ENCODE measurements around the gene GCNA.

DNA sequence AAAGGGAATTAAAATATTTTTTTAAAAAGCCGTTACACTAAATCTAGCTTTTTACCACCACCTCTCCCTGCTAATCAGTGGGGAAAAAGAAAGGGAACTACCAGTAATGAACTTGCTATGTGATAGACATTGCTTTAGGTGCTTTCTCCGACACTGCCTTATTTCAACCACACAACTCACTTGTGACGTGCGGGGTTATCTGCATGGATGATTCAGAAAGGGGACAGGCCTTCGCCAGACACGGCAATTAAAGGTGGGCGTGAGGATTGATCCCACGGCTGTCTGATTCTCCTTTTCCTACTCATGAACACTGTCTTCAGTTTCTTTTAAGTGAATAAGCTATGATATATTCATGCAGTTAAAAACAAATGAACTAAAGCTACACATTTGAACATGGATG lies 41.0 kb downstream of the GCNA start:
- TF ChIP-seq, protein P1, sequence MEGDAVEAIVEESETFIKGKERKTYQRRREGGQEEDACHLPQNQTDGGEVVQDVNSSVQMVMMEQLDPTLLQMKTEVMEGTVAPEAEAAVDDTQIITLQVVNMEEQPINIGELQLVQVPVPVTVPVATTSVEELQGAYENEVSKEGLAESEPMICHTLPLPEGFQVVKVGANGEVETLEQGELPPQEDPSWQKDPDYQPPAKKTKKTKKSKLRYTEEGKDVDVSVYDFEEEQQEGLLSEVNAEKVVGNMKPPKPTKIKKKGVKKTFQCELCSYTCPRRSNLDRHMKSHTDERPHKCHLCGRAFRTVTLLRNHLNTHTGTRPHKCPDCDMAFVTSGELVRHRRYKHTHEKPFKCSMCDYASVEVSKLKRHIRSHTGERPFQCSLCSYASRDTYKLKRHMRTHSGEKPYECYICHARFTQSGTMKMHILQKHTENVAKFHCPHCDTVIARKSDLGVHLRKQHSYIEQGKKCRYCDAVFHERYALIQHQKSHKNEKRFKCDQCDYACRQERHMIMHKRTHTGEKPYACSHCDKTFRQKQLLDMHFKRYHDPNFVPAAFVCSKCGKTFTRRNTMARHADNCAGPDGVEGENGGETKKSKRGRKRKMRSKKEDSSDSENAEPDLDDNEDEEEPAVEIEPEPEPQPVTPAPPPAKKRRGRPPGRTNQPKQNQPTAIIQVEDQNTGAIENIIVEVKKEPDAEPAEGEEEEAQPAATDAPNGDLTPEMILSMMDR (conservative IDR thresholded peaks at IDR 0.05; ENCODE audit: low read depth, low read length) = no peak
- TF ChIP-seq EZH2 (IDR thresholded peaks at IDR 0.05; ENCODE audit: low read length, unreplicated experiment) (no peak), EZH2phosphoT487 (IDR thresholded peaks at IDR 0.05; ENCODE audit: borderline replicate concordance, low read length) (no peak)

Measured in PC-3 (cell line).